Measurements from ENCODE around the gene TRIP12.

GRCh38 chr2:229873123-229873581 is 48.7 kb downstream of the TRIP12 start:
- TF ChIP-seq, protein P1, sequence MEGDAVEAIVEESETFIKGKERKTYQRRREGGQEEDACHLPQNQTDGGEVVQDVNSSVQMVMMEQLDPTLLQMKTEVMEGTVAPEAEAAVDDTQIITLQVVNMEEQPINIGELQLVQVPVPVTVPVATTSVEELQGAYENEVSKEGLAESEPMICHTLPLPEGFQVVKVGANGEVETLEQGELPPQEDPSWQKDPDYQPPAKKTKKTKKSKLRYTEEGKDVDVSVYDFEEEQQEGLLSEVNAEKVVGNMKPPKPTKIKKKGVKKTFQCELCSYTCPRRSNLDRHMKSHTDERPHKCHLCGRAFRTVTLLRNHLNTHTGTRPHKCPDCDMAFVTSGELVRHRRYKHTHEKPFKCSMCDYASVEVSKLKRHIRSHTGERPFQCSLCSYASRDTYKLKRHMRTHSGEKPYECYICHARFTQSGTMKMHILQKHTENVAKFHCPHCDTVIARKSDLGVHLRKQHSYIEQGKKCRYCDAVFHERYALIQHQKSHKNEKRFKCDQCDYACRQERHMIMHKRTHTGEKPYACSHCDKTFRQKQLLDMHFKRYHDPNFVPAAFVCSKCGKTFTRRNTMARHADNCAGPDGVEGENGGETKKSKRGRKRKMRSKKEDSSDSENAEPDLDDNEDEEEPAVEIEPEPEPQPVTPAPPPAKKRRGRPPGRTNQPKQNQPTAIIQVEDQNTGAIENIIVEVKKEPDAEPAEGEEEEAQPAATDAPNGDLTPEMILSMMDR (IDR thresholded peaks at IDR 0.05; ENCODE audit: insufficient read depth, low read length): no peak
- TF ChIP-seq POLR2AphosphoS5 (IDR thresholded peaks at IDR 0.05; ENCODE audit: low read depth): no peak
